Measurements from ENCODE around the gene CA5A. TPM values are rescaled to one million over a fixed set of nuclear protein-coding genes. Genes with fewer than 3 reads are reported as not detected.

Gene CA5A
- total and polyA plus RNA-seq, 9 of the 15 experiments (the other 6 are each of a cell fraction or from before 2014, with no cell fraction given), result not detected

DNA sequence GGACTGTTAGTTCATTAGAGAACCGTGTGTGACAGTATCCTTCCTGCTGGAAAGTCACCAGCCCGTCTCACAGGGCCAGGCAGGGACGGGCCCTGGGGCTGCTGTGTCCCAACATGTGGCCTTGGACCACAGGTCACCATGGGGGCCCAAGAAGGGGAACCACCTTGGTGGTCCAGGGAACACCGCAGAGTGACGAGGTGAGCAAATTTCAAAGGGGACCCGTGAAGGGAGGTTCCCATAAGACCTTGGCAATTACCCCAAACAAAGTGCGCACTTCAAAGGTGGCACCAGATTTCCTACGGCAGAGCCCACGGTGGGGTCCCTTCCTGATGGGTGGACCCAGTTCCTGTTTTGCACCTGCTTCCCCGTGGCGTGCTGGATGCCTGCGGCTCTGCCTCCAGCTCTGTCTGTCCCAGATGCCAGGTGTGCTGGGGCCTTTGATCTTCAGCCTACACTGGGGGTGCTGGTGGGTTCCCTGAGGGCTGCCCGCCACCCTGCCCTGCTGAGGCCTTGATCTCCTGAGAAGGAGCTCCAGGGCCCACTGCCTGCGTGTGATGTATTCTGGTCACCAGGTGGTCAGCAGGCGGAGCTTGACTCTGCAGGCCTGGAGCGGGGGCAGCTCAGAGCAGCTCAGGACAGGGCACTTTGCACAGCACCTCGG is 94.0 kb downstream of the CA5A start:
- Histone ChIP-seq H3K79me2 (ENCODE audit: control insufficient read depth, insufficient read depth, low read length) (peaks cover 49% of the 10 kb centered on the region), H2AFZ (ENCODE audit: low read depth, low read length) (no peak overlapping the region), H3K36me3 (ENCODE audit: control insufficient read depth, insufficient read depth, low read length) (peaks cover 96% of the 10 kb centered on the region; the same call in 2 of the 3 replicates), H3K4me2 (ENCODE audit: insufficient read depth, low read length) (no peak overlapping the region), H3K9ac (ENCODE audit: insufficient read depth in 1 of 2, low read depth in 2 of 2, low read length in 2 of 2) (0 out of 4 replicates have a peak overlapping the region, but pooled peaks of 1 of the 2 experiments have one; percentile 33), H3K27ac (ENCODE audit: extremely low read depth, low read depth, low read length) (no peak overlapping the region), H3K9me1 (ENCODE audit: control insufficient read depth, insufficient read depth, low read length) (peaks cover 8% of the 10 kb centered on the region), H3K4me1 (replicated peaks in 1 of 2; ENCODE audit: control insufficient read depth in 2 of 2, insufficient read depth in 2 of 2, low read length in 2 of 2) (peaks cover 0 to 51% of the 10 kb centered on the region in 2 experiments; a peak in 2 of 5 replicates), H3K9me3 (replicated peaks; ENCODE audit: control insufficient read depth, insufficient read depth, low read depth, low read length) (no peaks in the 10 kb centered on the region), H3K27me3 (ENCODE audit: control insufficient read depth in 2 of 2, insufficient read depth in 2 of 2, low read length in 2 of 2) (no peaks in the 10 kb centered on the region), H4K20me1 (replicated peaks; ENCODE audit: control insufficient read depth, insufficient read depth, low read length) (peaks cover 71% of the 10 kb centered on the region), H3K4me3 (no peak overlapping the region)
- in situ Hi-C loops (cut with MboI) (no loop called here), intact Hi-C loops (cut with micrococcal nuclease) (no loop called here)
- ChIA-PET POLR2A (interaction anchor here (0.6 kb wide), 2 partner anchors 9 to 17 kb away, joined by 3 read pairs; no protein-coding TSS in a partner anchor), CTCF (ENCODE audit: low intra/inter-chr PET ratio) (no interaction called here)
- 86% methylated on average over 14 of the region's 17 CpGs for WGBS (ENCODE audit: insufficient coverage, low coverage, missing lambda C conversion rate)
- BruUV-seq (replicated peaks), result no TSS peak
- TF ChIP-seq POLR2AphosphoS5 (IDR thresholded peaks at IDR 0.05; ENCODE audit: control insufficient read depth, insufficient read depth, low read depth, low read length) (0 out of 2 replicates have a peak, but pooled peaks have one; percentile 3), ZNF174 (CRISPR knock-in tag; IDR thresholded peaks at IDR 0.05) (no peak), RBM22 (IDR thresholded peaks at IDR 0.05; ENCODE audit: low read depth, low read length, poor library complexity, severe bottlenecking) (peak; percentile 41), RBFOX2 (IDR thresholded peaks at IDR 0.05; ENCODE audit: low read depth, low read length) (peak; percentile 33; the same call in 1 of the 2 replicates), POLR2G (IDR thresholded peaks at IDR 0.05; ENCODE audit: low read depth, low read length) (peak; percentile 70)
- TF ChIP-seq, protein P1, sequence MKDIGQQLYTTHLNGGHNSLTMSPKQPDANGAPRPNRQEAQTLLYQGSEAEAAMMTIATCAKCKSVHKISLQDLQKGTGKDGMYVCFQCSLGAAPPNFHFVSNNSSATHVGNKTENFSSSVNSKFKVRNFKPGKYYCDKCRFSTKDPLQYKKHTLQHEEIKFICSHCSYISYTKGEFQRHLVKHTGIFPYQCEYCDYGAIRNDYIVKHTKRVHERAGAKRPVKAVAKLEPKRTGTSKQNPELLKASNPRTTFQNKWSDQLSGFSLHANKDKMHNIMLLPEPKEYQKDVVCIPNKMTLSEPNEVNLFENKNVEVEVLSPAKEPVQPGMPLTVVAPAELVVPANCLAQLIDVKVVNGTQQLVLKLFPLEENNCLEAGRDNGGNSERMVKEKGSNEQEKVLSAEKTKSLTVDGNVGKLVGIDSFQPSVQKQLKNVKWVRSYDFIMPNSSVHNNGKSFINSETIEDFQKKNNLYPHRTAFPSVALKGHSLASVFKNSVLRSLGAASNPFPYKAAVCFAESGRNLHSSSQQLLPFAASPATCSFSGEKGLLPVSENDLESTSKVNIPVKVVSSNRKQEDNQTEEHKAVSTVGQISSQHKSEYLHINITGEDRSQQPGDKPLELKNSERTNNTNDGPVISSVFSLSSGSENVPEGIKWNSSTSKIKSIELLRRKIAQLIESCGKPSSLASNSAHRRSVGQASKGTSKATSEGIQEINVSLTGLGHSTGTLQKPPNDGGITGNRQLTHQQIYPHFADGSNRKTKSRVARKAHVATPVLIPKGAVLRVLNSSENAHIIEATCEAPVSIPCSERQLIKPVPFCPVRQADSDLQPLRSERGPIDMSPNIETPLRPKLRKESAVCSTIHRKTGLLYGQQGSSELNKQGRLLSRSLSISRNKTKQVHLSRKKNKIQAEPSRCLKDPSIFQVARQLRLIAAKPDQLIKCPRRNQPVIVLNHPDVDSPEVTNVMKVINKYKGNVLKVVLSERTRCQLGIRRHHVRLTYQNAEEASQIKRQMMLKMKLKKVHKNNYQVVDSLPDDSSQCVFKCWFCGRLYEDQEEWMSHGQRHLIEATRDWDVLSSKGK (CRISPR knock-in tag; IDR thresholded peaks at IDR 0.05), result no peak
- TF ChIP-seq, protein P2, sequence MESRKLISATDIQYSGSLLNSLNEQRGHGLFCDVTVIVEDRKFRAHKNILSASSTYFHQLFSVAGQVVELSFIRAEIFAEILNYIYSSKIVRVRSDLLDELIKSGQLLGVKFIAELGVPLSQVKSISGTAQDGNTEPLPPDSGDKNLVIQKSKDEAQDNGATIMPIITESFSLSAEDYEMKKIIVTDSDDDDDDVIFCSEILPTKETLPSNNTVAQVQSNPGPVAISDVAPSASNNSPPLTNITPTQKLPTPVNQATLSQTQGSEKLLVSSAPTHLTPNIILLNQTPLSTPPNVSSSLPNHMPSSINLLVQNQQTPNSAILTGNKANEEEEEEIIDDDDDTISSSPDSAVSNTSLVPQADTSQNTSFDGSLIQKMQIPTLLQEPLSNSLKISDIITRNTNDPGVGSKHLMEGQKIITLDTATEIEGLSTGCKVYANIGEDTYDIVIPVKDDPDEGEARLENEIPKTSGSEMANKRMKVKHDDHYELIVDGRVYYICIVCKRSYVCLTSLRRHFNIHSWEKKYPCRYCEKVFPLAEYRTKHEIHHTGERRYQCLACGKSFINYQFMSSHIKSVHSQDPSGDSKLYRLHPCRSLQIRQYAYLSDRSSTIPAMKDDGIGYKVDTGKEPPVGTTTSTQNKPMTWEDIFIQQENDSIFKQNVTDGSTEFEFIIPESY (CRISPR knock-in tag; IDR thresholded peaks at IDR 0.05), result no peak
- ATAC-seq (no peak), DNase-seq (ENCODE audit: extremely low read depth in 1 of 4, low spot score in 3 of 4) (no peak), FAIRE-seq (no peak)

All from K562 (cell line).